ENCODE measurements around the gene GSTM3. TPM values are rescaled to one million over a fixed set of nuclear protein-coding genes. Genes with fewer than 3 reads are reported as not detected.
"Not testable (repeated sequence)": the region's sequence is repeated elsewhere in the genome, so short reads cannot be mapped to it uniquely, and the experiment has no call there.

The GSTM3 gene
- total RNA-seq, 1 donor from 2014 or later, result 26.1 TPM

DNA sequence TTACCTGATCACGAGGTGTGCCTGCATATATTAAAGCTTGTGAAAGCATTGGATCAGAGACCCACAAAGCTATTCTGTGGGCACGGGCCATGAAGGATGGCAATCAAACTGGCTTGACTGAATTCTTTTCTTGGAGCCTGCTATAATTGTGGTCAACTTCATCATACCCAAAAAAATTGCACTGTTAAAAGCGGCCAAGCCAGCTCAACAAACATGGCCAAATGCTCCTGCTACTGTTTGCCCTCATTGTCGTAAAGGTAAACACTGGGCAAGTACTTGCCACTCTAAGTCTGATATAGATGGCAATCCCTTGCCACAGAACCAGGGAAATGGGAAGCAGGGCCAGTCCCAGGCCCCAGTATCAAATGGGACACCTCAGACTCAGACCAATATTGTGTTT is 35.4 kb downstream of the GSTM3 start:
- no peak for DNase-seq (ENCODE audit: low read depth)
- Mint-ChIP-seq H3K9me3 (ENCODE audit: unreplicated experiment) (peaks cover 30% of the 10 kb centered on the region), H3K27ac (ENCODE audit: unreplicated experiment) (no peak overlapping the region)

DNA sequence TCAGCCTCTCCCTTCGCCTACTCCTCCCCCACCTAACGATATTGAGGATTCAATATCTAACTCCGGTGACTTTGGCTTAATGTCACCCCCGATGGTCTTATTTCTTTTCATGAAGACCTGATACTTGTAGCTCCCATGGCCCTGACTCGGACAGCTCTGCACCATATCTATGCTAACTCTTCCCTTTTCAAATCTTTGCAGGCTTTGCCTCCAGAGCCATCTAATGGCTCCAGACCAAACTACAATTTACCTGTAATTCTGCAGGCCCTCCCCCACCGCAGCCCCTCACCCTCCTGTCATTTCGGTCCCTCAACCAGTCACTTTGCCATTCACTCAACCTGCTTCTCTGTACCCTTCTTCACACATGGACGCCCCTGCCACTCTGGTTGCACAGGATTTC is 36.7 kb downstream of the GSTM3 start:
- DNase-seq (ENCODE audit: low read depth) (no peak), FAIRE-seq (no peak)
- Mint-ChIP-seq H3K27me3 (ENCODE audit: low read depth, unreplicated experiment) (peaks cover 5% of the 10 kb centered on the region), H3K36me3 (ENCODE audit: low read depth, unreplicated experiment) (no peaks in the 10 kb centered on the region), H3K4me1 (ENCODE audit: low read depth, unreplicated experiment) (no peaks in the 10 kb centered on the region), H3K27ac (ENCODE audit: unreplicated experiment) (no peak overlapping the region), H3K9me3 (ENCODE audit: unreplicated experiment) (peaks cover 27% of the 10 kb centered on the region), H3K4me3 (ENCODE audit: unreplicated experiment) (no peak overlapping the region)
- Histone ChIP-seq H3K79me2 (ENCODE audit: insufficient read depth, low read length) (no peaks in the 10 kb centered on the region), H3K36me3 (ENCODE audit: insufficient read depth, low read length) (no peaks in the 10 kb centered on the region), H3K4me1 (ENCODE audit: insufficient read depth, low read length) (no peaks in the 10 kb centered on the region), H3K9me3 (ENCODE audit: insufficient read depth, low read depth, low read length) (no peaks in the 10 kb centered on the region), H3K9ac (ENCODE audit: low read length) (no peak overlapping the region), H3K27me3 (ENCODE audit: insufficient read depth, low read length) (no peaks in the 10 kb centered on the region), H3K27ac (ENCODE audit: low read depth, low read length) (no peak overlapping the region), H3K4me2 (ENCODE audit: low read length) (no peak overlapping the region), H4K20me1 (ENCODE audit: insufficient read depth, low read length) (no peaks in the 10 kb centered on the region), H3K4me3 (ENCODE audit: insufficient read depth, low read depth, low read length) (no peak overlapping the region), H2AFZ (ENCODE audit: low read depth, low read length) (no peak overlapping the region)
- TF ChIP-seq EZH2 (IDR thresholded peaks at IDR 0.05; ENCODE audit: insufficient read depth, low read length), result no peak
- TF ChIP-seq, protein P1, sequence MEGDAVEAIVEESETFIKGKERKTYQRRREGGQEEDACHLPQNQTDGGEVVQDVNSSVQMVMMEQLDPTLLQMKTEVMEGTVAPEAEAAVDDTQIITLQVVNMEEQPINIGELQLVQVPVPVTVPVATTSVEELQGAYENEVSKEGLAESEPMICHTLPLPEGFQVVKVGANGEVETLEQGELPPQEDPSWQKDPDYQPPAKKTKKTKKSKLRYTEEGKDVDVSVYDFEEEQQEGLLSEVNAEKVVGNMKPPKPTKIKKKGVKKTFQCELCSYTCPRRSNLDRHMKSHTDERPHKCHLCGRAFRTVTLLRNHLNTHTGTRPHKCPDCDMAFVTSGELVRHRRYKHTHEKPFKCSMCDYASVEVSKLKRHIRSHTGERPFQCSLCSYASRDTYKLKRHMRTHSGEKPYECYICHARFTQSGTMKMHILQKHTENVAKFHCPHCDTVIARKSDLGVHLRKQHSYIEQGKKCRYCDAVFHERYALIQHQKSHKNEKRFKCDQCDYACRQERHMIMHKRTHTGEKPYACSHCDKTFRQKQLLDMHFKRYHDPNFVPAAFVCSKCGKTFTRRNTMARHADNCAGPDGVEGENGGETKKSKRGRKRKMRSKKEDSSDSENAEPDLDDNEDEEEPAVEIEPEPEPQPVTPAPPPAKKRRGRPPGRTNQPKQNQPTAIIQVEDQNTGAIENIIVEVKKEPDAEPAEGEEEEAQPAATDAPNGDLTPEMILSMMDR (IDR thresholded peaks at IDR 0.05; ENCODE audit: insufficient read depth, low read depth, low read length), result no peak

More for the DNA sequence above, 35.4 kb downstream of the GSTM3 start:
- H3K36me3 ChIP-seq (ENCODE audit: insufficient read depth, low read length), result no peaks in the 10 kb centered on the region
- H3K4me3 ChIP-seq (ENCODE audit: insufficient read depth, low read depth, low read length), result no peak overlapping the region
- FAIRE-seq, result no peak
- Mint-ChIP-seq H3K36me3 (ENCODE audit: low read depth, unreplicated experiment) (no peaks in the 10 kb centered on the region), H3K27me3 (ENCODE audit: low read depth, unreplicated experiment) (peaks cover 5% of the 10 kb centered on the region), H3K4me3 (ENCODE audit: unreplicated experiment) (no peak overlapping the region), H3K4me1 (ENCODE audit: low read depth, unreplicated experiment) (no peaks in the 10 kb centered on the region)
- H3K9me3 ChIP-seq (ENCODE audit: insufficient read depth, low read depth, low read length), result no peaks in the 10 kb centered on the region
- no peaks in the 10 kb centered on the region for H4K20me1 ChIP-seq (ENCODE audit: insufficient read depth, low read length)
- H3K79me2 ChIP-seq (ENCODE audit: insufficient read depth, low read length), result no peaks in the 10 kb centered on the region
- H3K4me1 ChIP-seq (ENCODE audit: insufficient read depth, low read length), result no peaks in the 10 kb centered on the region
- H3K9ac ChIP-seq (ENCODE audit: low read length), result no peak overlapping the region
- H2AFZ ChIP-seq (ENCODE audit: low read depth, low read length), result no peak overlapping the region
- no peaks in the 10 kb centered on the region for H3K27me3 ChIP-seq (ENCODE audit: insufficient read depth, low read length)
- H3K27ac ChIP-seq (ENCODE audit: low read depth, low read length), result no peak overlapping the region
- TF ChIP-seq, protein P1 (IDR thresholded peaks at IDR 0.05; ENCODE audit: insufficient read depth, low read depth, low read length), result no peak
- no peak for TF ChIP-seq EZH2 (IDR thresholded peaks at IDR 0.05; ENCODE audit: insufficient read depth, low read length)
- H3K4me2 ChIP-seq (ENCODE audit: low read length), result no peak overlapping the region

DNA sequence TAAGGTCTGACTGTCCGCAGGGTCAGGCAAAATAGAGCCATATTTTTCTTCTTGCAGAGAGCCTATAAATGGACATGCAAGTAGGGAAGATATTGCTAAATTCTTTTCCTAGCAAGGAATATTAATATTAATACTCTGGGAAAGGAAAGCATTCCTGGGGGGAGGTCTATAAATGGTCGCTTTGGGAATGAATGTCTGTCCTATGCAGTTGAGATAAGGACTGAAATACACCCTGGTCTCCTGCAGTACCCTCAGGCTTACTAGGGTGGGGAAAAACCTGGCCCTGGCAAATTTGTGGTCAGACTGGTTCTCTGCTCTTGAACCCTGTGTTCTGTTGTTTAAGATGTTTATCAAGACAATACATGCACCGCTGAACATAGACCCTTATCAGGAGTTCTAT is 37.9 kb downstream of the GSTM3 start:
- not testable (repeated sequence) for H3K9ac ChIP-seq (ENCODE audit: low read length); H3K4me3 ChIP-seq (ENCODE audit: insufficient read depth, low read depth, low read length); H3K4me1 Mint-ChIP-seq (ENCODE audit: low read depth, unreplicated experiment); H3K36me3 Mint-ChIP-seq (ENCODE audit: low read depth, unreplicated experiment); H3K36me3 ChIP-seq (ENCODE audit: insufficient read depth, low read length); H3K4me1 ChIP-seq (ENCODE audit: insufficient read depth, low read length); H3K9me3 ChIP-seq (ENCODE audit: insufficient read depth, low read depth, low read length); H3K27ac Mint-ChIP-seq (ENCODE audit: unreplicated experiment); H3K27me3 Mint-ChIP-seq (ENCODE audit: low read depth, unreplicated experiment); FAIRE-seq; H2AFZ ChIP-seq (ENCODE audit: low read depth, low read length); H3K79me2 ChIP-seq (ENCODE audit: insufficient read depth, low read length); H3K27ac ChIP-seq (ENCODE audit: low read depth, low read length); H4K20me1 ChIP-seq (ENCODE audit: insufficient read depth, low read length); H3K27me3 ChIP-seq (ENCODE audit: insufficient read depth, low read length); H3K4me3 Mint-ChIP-seq (ENCODE audit: unreplicated experiment); DNase-seq (ENCODE audit: low read depth); H3K4me2 ChIP-seq (ENCODE audit: low read length)
- peaks cover 21% of the 10 kb centered on the region for H3K9me3 Mint-ChIP-seq (ENCODE audit: unreplicated experiment)

DNA sequence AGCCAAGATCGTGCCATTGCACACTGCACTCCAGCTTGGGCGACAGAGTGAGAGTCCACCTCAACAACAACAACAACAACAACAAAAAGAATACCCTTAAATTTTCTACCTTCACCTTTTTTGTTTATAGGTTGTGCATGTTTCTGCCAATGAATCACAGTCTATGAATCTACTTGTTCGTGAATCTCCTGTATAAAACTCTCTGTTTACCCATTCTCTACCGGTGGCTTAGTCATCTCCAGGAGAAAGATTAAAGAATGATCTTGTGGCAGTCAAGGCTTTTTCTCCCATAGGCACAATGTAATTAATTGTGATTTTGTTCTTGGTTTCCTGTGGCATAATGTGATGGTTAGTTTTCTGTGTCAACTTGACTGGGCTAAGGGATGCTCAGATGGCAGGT is 43.0 kb downstream of the GSTM3 start:
- H3K36me3 Mint-ChIP-seq (ENCODE audit: low read depth, unreplicated experiment); H3K79me2 ChIP-seq (ENCODE audit: insufficient read depth, low read length); H2AFZ ChIP-seq (ENCODE audit: low read depth, low read length); FAIRE-seq; H3K27me3 Mint-ChIP-seq (ENCODE audit: low read depth, unreplicated experiment); H3K4me1 ChIP-seq (ENCODE audit: insufficient read depth, low read length); H3K27ac ChIP-seq (ENCODE audit: low read depth, low read length); H4K20me1 ChIP-seq (ENCODE audit: insufficient read depth, low read length); H3K9ac ChIP-seq (ENCODE audit: low read length); H3K27ac Mint-ChIP-seq (ENCODE audit: unreplicated experiment); DNase-seq (ENCODE audit: low read depth); H3K9me3 Mint-ChIP-seq (ENCODE audit: unreplicated experiment); H3K36me3 ChIP-seq (ENCODE audit: insufficient read depth, low read length); H3K4me1 Mint-ChIP-seq (ENCODE audit: low read depth, unreplicated experiment); H3K4me2 ChIP-seq (ENCODE audit: low read length); H3K9me3 ChIP-seq (ENCODE audit: insufficient read depth, low read depth, low read length); H3K4me3 Mint-ChIP-seq (ENCODE audit: unreplicated experiment); H3K4me3 ChIP-seq (ENCODE audit: insufficient read depth, low read depth, low read length); H3K27me3 ChIP-seq (ENCODE audit: insufficient read depth, low read length): not testable (repeated sequence)

Data from astrocyte (in vitro differentiated cells and primary cell).